Ecto neural progenitor cell (in vitro differentiated cells): Measurements from ENCODE around the gene S100A8.
A peak's percentile ranks its signal among the peaks of the same experiment; 100 is the strongest.
"Not testable (repeated sequence)": the region's sequence is repeated elsewhere in the genome, so short reads cannot be mapped to it uniquely, and the experiment has no call there.

ENCODE experiments used
- DNase-seq: peaks from one replicate; pipeline ENCODE4 v3.0.0-alpha.2; 2018; ENCODE audit warnings: low spot score

The S100A8 gene

DNA sequence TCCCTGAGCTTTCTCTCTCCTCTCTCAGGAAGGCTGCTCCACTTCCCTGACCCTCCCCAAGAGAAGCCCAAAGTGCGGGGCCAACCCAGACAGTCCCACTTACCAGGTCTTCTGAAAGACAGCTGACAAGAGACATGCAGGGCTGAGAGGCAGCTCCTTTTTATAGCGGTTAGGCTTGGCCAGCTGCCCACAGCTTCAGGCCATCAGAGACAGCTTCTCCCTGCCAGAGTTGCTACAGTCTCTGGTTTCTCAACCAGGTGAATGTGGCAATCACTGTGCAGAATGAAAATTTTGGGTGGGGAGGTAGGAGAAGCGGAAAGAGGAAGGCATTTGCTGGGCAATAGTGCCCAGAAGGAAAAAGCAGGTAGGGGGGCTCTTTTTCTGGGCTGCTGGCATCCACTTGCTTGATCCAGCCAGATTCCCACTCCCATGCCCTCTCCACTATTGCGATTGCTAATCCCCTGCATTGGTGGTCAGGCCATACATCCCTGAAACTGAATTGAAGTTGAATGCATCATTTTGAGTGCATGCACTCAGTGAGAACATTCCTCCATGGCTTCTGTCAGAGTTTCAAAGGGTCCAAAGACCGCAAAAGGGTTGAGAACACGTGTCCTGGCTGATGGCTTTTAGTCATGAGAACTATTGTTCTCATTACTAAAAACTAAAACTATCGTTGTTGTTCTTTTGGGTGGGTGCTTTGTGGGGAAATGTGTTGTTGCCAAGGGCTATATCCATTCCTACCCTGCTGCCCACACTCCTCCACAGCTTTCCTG is at the start of gene S100A8:
TSS of gene S100A8 (minus strand) at position 136 of the 773 bp plus-strand sequence. CDS start 538 bp downstream, outside the sequence.
- DNase-seq = peak; percentile 25

DNA sequence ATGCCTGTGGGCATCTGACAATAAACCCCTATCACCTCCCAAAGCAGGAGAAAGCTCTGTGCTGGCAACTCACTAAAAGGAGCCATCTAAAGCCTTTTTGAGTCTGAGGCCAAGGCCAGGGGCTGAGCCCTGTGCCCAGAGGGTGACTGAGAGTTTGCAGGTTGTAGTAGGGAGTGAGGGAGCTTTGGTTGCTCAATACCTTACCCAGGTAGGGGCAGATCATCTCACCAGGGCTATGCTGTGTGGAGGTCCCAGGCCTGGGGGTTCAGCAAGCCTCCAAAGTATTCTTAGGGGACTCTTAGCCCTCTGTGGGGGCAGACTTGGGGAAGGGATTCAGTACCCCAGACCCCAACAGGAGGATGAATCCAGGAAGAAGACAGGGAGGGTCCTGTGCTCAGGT is 48.4 kb upstream of the S100A8 start:
- DNase-seq = no peak

DNA sequence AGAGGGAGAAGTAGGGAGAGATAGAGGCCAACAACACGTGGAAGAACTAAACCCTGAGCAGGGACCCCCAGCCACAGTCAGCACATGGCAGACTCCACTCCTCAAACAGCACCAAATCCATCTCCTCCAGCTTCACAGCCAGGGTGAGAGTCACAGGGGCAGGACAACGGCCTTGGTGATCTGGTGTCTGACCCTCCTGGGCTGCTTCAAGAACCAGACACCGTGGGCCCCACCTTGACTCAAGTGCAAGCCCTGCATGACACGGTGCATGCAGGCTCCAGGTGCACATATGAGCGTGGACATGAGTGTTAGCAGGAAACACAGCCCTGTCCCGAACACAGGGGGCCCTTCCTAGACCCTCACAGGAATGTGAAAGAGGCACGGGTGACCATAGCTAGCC is 47.7 kb upstream of the S100A8 start:
- DNase-seq = no peak

DNA sequence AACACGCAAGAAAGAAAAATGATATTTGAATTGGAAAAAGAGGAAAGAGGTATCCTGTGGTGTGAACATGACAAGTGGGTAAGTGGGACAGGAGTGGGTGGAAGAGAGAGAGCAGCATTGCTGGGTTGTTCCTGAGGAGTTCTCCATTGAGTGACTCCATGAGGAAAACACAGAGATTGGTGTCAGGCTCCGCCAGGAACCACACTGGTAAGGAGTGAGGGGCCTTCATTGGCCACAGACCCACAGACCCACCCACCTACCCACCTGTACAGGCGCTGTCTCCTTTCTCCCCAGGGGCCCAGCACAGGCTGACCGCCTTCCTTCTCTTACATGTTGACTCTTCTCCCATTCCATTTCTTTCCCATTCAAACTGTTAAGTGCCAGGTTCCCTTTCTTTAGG is 46.4 kb upstream of the S100A8 start:
- no peak for DNase-seq

DNA sequence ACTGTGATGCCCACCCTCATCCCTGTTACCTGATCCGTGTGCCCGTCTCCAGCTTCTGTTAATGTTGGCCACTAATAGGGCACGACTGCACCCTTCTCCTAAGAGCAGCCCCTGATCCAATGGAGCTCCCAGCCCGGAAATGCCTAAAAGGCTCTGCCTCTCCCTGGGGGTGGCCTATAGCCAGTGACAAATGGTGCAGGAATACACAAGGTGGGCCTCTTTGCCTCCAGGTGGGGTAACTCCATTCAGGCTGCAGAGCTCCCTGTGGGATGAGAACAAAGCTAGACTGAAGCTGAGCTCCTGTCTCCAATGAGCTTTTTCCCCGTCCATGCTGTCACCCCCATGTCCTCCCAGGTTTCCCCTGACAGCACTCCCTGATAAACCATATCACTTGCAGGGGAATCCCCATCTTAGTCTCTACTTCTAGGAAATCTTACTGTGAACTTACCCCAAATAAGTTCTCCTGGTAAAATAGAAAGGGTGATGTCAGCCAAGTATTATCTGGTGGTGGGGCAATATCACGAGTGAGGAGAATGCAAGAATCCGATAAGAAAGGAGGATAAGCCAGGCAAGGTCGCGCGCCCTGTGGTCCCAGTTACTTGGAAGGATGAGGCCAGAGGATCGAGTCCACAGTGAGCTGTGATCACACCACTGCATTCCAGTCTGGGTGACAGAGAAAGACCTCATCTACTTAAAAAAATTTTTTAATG is 44.0 kb upstream of the S100A8 start:
- peak; percentile 15 for DNase-seq

DNA sequence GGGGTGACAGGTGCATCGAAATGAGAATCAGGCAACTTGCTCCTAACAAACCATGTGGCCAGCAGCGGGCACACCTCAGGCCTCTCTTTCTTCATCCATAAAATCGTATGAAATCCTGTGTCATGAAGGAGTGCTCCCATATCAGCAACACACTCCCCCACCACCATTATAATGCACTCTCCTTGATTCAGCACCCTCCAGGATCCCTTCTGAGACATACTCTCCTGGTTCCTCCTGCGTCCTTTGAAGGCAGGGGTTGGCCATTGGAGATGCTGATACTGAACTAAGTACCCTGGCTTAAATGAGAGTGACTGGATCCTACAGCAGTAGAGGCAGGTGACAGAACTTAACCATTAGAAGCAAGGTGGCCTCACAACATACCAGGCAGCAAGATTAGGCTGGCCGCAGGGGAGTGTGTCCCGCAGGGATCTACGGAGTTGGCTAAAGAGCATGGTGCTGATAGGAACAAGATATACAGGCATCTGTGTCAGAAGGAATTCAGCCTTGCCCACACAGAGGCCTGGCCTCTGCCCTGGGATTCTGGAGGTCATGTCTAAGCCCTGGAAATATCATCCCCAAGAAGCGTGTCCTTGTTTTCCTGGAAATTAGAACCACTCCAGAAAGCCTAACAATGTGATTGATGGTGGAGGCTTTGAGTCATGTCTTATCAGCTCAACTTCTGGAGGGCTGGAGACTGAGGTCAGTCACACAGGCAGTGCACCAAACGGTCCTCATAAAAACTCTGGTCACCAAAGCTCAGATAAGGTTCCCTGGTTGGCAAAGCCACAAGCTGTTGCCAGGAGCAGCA is 42.2 kb upstream of the S100A8 start:
- peak; percentile 14 for DNase-seq

DNA sequence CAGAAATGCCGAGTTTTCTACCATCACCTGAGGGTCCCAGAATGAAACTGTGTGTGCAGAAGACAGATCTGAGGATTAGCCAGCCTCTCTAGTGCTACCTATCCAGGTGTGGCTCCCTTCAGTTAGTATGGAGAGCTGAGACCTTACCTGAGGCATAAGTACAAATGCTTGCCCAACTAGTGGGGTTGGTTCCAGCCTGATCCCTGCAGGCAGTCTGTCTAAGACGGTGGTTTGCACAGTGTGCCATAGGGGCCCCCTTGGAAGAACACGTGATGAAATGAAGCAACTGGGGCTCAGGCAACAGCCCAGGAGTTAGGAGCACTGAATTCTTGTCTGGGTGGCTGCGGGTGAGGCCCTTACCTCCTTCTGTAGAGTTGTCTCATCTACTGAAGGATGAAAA is 41.1 kb upstream of the S100A8 start:
- no peak for DNase-seq

DNA sequence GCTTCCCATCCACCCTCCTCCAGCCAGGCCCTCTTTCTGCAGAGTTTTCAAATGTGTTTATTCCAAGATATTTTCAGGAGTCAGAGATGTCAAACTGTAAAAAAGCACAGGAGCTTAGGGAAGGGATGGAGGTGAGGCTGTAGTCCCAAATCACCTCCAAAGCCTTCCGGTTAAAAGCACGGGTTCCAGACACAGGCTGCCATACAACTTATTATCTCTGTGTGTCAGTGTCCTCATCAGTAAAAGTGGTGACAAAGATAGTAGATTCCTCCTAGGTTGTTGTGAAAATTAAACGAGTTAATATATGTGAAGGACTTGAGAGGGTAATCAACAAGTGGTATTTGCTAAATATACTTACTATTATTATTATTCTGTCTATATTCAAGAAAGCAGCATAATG is 40.6 kb upstream of the S100A8 start:
- no peak for DNase-seq

DNA sequence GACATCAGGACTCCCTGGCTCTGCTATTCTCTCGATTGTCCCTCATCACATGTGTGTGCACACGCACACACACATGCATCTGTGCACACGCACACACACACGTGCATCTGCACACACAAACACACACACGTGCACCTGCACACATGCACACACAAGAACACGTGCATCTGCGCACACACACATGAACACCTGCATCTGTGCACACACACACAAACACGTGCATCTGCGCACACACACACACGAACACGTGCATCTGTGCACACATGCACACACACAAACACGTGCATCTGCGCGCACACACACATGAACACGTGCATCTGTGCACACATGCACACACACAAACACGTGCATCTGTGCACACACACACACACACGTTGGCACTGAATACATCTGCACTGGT is 40.1 kb upstream of the S100A8 start:
- DNase-seq = peak; percentile 24

DNA sequence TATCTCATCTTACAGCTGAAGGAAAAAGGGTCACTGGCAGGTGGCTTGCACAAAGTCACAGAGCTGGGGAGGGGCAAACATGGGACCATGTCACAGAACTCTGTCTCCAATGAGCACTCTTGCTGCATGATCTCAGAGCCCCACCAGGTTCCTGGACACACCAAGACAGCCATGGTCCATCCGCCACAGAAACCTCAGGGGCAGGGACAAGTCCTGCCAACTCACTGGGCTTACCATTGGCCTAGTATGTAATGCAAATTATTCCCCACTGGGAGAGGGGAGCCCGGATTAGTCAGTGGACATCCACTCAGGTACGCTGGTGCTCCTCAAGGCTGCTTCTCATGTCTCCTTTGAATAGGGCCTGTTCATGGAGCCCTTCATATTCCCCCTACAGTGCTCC is 39.7 kb upstream of the S100A8 start:
- no peak for DNase-seq

DNA sequence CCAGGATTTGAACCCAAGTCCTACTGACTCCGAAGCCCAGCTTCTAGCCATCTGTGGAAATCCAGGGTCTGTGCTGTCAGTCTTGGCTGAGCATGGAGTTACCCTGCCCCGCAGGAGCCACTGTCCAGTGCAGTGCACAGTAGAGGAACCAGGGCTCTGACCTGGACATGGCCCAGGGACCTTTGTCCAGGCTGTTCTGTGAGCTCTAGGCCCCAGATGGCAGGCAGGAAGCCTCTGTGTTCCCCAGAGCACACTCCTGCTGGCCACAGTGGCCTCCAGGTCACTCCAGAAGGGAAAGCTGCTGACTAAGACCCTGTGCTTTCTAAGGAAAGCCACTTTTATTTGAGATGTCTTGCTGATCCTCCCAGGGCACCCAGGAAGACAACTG is 39.3 kb upstream of the S100A8 start:
- no peak for DNase-seq

DNA sequence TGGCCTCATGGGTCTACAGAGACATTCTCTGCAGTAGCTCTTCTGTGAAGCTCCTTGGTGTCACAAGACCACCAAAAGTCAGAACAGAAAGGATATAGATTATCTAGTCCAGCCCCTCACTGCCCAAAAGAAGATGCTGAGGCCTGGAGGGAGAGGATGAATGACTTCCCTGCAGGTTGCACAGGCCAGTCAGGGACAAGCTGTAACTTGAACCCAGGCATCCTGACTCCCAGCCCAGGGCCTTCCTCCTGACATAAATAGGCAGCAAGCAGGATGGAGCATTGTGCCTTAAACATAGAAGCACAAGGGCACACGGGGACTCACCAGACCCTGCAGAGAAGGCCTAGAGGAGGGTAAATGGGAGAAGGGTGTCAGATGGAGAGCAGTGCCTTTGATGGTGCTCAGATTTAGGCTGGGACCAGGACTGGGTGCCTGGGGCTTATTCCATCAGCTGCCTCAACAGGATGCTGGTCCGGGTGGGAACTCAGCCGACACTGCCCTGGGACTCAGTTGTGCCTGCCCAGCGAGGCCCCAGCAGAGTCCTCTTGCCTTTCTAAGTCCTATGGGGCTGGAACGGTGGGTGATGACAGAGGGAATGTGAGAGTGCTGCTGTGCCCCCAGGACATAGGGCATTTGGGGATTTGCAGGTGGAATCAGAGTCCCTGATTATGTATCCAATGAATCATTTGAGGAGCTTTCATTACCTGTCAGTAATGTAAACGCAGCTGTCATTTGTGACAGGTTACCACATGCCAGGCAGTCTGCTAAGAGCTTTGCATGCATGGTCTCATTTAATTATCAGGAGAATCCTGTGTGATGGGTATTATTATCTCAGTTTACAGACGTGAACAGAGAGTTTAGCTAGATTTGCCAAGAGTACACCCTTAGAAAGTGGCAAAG is 38.6 kb upstream of the S100A8 start:
- DNase-seq = peak; percentile 25

DNA sequence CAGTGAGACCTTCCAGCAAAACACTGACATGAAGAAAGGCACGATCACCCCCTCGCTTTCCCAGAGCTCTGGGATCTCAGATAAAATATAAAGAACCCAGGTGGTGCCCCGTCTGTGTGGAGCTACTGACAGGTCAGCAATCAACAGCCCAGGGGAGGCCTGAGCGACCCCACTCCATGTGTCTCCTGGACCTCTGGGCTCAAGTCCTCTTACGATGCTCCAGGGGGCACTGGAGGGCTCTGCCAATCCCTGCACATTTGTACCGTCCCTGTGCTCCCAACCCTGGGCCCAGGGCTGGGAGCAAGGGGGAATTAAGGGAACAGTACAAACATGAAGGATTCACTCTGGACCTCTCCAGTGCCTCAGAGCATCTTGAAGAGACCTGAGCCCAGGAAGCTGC is 37.9 kb upstream of the S100A8 start:
- peak; percentile 46 for DNase-seq

DNA sequence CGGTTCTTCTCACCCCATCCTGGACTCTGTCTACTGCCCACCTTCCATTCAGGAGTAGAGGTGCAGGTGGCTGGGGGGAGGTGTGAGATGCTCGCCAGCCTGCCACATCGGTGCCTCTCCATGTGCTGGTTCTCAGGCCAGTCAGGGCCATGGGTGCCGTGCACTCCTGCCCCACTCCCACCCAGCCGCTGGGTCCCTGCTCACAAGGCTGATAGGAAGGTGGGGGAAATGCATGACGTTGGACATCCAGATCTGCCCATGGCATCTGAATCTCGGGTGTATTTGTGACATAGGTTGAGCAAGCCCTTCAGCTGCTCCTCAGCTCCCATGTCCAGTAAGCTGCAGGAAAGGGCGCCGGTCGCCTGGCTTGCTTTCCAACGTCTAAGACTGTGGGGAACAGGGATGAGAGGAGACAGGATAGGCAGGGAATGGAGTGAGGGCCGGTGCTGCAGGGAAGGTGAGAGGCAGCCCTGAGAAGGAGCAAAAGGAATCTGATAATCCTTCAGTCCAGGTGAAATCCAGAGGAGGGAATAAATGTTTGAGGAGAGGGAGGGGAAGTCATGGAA is 37.3 kb upstream of the S100A8 start:
- peak; percentile 29 for DNase-seq

DNA sequence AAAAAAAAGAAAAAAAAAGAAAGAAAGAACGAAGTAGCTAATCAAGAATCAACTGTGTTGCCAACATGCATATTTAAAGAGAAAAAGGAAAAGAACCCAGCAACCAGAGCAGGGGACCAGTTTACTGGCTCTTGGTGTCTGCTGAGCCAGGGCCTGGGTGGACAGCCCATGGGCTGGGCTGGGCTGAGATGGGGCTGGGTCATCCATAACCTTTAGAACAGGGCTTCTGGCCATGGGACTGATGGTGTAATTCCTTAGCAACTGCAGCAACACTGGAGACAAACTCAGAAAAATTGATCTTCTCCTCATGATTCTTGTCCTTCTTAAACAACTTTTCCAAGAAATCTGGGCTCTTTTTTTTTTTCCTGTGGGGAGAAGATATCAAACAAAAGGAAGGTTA is 35.9 kb upstream of the S100A8 start:
- no peak for DNase-seq

DNA sequence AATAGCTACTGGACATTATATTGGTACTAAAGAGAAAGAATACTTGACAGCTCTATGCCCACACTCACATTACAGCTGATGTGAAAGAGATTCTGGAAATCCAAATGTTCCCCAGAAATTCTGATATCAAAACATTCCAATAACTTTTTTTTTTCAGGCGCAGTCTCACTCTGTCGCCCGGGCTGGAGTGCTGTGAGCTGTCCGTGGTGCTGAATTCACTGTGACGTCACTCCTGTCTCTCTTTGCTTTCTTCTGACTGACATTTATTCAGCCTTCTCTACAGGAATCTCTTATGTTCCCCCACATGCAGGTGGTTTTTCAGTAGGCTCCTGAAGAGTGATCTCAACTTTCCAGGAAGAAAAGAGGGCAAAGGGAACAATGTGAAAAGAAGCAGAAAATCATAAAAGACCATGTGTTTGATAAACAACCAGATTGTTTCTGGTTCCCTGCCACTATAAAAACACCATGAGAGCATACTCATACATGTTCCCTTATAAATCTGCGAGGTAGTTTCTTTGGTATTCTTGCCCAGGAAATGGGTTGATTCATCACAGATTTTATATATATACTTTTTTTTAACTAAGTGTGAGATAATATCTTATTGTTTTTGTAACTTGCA is 31.7 kb upstream of the S100A8 start:
- DNase-seq = peak; percentile 83

DNA sequence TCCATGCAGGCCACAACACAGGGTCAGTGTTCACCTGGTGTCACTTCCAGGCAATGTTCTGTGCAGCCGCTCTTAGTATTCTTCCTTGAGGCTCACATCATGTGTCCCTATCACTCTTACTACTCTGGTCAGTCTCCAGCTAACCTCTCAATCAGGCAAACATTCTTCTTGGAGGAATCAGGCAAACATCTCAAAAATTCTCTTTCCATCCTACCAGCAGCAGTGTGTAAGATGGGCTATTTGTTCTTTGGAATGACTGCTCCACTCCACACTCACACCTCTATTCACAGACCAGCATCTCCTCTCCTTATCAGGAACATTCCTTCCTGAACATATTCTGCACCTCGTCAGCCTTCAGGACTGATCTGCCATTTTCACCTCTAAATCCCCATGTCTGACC is 29.4 kb upstream of the S100A8 start:
- no peak for DNase-seq

DNA sequence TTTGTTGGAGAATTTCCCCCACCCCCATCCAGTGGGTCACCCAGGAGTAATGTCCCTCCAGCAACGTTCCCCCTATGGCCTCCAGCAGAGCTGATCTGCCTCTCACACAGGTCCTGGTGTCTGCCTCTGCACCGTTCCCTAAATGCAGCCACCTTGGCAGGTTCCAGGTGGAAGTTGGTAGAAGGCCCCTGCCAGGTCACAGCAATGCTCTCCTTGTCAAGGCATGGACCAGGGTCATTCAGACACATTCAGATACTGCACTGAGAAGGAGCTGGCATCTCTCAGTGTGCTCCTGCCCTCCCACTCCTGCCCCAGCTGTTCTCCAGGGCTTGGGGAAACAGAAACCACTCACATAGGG is 28.5 kb upstream of the S100A8 start:
- DNase-seq = not testable (repeated sequence)

DNA sequence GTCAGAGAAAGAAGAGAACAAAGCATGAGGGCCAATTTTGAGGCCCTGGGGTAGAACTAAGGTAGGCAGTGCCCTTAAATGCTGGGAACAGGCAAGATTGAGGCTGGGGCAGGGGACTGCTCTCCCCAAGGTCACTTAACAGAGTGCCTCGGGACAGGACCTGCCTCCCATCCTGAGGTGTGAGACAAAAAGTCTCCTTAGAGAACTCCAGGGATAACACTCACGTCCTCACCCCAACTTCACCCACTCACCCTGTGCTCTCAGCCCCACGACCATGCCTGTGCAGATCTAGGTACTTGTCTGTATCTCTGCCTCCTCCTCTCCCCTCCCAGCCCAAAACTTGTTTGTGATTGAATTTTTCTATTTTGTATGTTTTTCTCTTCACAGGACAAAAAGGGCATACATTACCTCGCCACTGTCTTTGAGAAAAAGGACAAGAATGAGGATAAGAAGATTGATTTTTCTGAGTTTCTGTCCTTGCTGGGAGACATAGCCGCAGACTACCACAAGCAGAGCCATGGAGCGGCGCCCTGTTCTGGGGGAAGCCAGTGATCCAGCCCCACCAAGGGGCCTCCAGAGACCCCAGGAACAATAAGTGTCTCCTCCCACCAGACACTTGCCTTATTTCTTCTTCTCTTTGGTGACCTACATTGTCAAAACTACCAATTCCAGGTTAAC is 28.0 kb upstream of the S100A8 start:
- DNase-seq = not testable (repeated sequence)

DNA sequence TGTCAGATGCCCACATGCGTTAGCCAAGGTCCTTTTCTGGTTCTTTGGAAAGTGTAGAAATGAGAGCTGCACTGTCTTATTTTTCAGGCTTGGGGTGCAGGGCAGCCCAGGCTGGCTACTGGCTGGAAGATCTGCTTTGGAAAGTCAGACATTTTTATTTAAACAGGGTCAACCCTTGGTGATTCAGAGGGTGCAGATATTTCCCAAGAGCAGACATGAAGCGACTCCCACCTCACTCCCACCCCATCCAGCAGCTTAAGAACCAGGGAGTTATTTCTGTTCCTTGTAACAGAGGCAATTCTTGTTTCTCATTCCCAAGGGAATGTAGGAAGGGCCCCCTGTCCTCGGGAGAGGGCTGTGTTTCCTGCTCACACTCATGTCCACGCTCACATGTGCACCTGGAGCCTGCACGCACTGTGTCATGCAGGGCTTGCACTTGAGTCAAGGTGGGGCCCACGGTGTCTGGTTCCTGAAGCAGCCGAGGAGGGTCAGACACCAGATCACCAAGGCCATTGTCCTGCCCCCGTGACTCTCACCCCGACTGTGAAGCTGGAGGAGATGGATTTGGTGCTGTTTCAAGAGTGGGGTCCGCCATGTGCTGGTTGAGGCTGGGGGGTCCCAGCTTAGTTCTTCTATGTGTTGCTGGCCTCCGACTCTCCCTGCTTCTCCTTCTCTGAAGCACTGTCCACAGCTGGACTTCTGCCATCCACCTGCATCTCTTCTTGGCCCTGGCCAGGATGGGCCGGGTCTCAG is 26.4 kb upstream of the S100A8 start:
- DNase-seq = no peak
